ENCODE measurements around the gene PHF21A. TPM values are rescaled to one million over a fixed set of nuclear protein-coding genes. Genes with fewer than 3 reads are reported as not detected.

The PHF21A gene
- total RNA-seq, 1 experiment from 2014 or later, result 8.2 TPM

DNA sequence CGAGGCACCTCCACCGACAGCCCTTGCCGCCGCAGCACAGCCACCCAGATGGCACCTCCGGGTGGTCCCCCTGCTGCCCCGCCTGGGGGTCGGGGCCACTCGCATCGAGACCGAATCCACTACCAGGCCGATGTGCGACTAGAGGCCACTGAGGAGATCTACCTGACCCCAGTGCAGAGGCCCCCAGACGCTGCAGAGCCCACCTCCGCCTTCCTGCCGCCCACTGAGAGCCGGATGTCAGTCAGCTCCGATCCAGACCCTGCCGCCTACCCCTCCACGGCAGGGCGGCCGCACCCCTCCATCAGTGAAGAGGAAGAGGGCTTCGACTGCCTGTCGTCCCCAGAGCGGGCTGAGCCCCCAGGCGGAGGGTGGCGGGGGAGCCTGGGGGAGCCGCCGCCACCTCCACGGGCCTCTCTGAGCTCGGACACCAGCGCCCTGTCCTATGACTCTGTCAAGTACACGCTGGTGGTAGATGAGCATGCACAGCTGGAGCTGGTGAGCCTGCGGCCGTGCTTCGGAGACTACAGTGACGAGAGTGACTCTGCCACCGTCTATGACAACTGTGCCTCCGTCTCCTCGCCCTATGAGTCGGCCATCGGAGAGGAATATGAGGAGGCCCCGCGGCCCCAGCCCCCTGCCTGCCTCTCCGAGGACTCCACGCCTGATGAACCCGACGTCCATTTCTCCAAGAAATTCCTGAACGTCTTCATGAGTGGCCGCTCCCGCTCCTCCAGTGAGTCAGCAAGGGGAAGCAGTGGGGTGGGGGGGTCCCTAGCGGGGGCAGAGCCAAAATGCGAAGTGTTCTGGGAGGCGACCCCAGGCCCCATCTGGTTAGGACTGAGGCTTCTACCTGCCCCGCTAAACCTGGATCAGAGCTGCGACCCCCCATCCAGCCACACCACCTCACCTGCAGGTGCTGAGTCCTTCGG lies 218.5 kb downstream of the PHF21A start:
- Histone ChIP-seq H3K79me2 (ENCODE audit: low read length) (no peaks in the 10 kb centered on the region), H3F3A (ENCODE audit: low read length, unreplicated experiment) (no peaks in the 10 kb centered on the region), H3K4me2 (ENCODE audit: low read length) (no peak overlapping the region), H3K9me2 (replicated peaks; ENCODE audit: low read length) (no peaks in the 10 kb centered on the region), H3K27me3 (ENCODE audit: low read length) (no peaks in the 10 kb centered on the region), H3K4me3 (ENCODE audit: low read length) (no peak overlapping the region), H3K4me1 (ENCODE audit: insufficient read depth, low read length) (0 out of 2 replicates have a peak, but pooled peaks cover 7% of the 10 kb centered on the region), H3K9ac (ENCODE audit: low read length) (no peak overlapping the region), H4K20me1 (ENCODE audit: low read length) (no peaks in the 10 kb centered on the region), H3K27ac (ENCODE audit: low read length) (no peak overlapping the region), H3K36me3 (ENCODE audit: low read depth, low read length) (no peaks in the 10 kb centered on the region), H2AFZ (ENCODE audit: low read length) (no peak overlapping the region), H3K9me3 (ENCODE audit: low read length) (no peaks in the 10 kb centered on the region)
- intact Hi-C loops (cut with micrococcal nuclease), result no loop called here
- DNase-seq (no peak), ATAC-seq (no peak)
- no TSS peak for BruUV-seq (replicated peaks)
- CTCF ChIA-PET, result no interaction called here
- POLR2A ChIA-PET (ENCODE audit: unreplicated experiment), result no interaction called here
- TF ChIP-seq EZH2 (IDR thresholded peaks at IDR 0.05; ENCODE audit: low read length, unreplicated experiment) (no peak), EZH2phosphoT487 (IDR thresholded peaks at IDR 0.05; ENCODE audit: borderline replicate concordance, low read length) (no peak)
- TF ChIP-seq, protein P1, sequence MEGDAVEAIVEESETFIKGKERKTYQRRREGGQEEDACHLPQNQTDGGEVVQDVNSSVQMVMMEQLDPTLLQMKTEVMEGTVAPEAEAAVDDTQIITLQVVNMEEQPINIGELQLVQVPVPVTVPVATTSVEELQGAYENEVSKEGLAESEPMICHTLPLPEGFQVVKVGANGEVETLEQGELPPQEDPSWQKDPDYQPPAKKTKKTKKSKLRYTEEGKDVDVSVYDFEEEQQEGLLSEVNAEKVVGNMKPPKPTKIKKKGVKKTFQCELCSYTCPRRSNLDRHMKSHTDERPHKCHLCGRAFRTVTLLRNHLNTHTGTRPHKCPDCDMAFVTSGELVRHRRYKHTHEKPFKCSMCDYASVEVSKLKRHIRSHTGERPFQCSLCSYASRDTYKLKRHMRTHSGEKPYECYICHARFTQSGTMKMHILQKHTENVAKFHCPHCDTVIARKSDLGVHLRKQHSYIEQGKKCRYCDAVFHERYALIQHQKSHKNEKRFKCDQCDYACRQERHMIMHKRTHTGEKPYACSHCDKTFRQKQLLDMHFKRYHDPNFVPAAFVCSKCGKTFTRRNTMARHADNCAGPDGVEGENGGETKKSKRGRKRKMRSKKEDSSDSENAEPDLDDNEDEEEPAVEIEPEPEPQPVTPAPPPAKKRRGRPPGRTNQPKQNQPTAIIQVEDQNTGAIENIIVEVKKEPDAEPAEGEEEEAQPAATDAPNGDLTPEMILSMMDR (conservative IDR thresholded peaks at IDR 0.05; ENCODE audit: low read depth, low read length), result no peak

DNA sequence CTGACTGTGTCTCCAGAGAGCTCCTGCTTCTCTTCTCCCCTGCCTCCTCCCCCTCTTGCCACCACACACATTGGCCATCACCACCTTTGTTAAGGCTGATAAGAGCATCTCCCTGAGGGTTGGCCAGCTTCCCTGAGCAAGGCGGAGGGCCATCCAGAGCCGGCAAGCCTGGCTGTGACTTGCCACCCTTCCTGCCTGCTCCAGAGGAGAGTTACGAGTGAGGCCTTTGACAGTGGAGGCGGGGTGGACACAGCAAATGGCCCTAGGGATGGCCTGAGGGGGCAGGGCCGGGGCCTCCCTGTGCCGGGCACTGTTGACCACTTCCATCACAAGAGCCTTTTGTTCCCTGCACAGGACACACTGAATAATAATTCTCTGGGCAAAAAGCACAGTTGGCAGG lies 219.6 kb downstream of the PHF21A start:
- no peaks in the 10 kb centered on the region for H3F3A ChIP-seq (ENCODE audit: low read length, unreplicated experiment)
- H4K20me1 ChIP-seq (ENCODE audit: low read length), result no peaks in the 10 kb centered on the region
- H3K27me3 ChIP-seq (ENCODE audit: low read length), result no peaks in the 10 kb centered on the region
- ATAC-seq, result no peak
- no peaks in the 10 kb centered on the region for H3K36me3 ChIP-seq (ENCODE audit: low read depth, low read length)
- intact Hi-C loops (cut with micrococcal nuclease), result no loop called here
- BruUV-seq (replicated peaks), result no TSS peak
- TF ChIP-seq EZH2 (IDR thresholded peaks at IDR 0.05; ENCODE audit: low read length, unreplicated experiment) (no peak), EZH2phosphoT487 (IDR thresholded peaks at IDR 0.05; ENCODE audit: borderline replicate concordance, low read length) (no peak)
- TF ChIP-seq, protein P1 (conservative IDR thresholded peaks at IDR 0.05; ENCODE audit: low read depth, low read length), result no peak
- H3K4me3 ChIP-seq (ENCODE audit: low read length), result no peak overlapping the region
- CTCF ChIA-PET, result no interaction called here
- no peaks in the 10 kb centered on the region for H3K9me2 ChIP-seq (replicated peaks; ENCODE audit: low read length)
- POLR2A ChIA-PET (ENCODE audit: unreplicated experiment), result no interaction called here
- 0 out of 2 replicates have a peak, but pooled peaks cover 7% of the 10 kb centered on the region for H3K4me1 ChIP-seq (ENCODE audit: insufficient read depth, low read length)
- H3K9me3 ChIP-seq (ENCODE audit: low read length), result no peaks in the 10 kb centered on the region
- H3K79me2 ChIP-seq (ENCODE audit: low read length), result no peaks in the 10 kb centered on the region
- H3K4me2 ChIP-seq (ENCODE audit: low read length), result no peak overlapping the region
- H3K9ac ChIP-seq (ENCODE audit: low read length), result no peak overlapping the region
- H3K27ac ChIP-seq (ENCODE audit: low read length), result no peak overlapping the region
- no peak for DNase-seq
- no peak overlapping the region for H2AFZ ChIP-seq (ENCODE audit: low read length)
